ENCODE data around the gene PDE7B. TPM values are rescaled to one million over a fixed set of nuclear protein-coding genes. Genes with fewer than 3 reads are reported as not detected.

The PDE7B gene
- total RNA-seq, 1 donor from 2014 or later: 13.6 TPM

DNA sequence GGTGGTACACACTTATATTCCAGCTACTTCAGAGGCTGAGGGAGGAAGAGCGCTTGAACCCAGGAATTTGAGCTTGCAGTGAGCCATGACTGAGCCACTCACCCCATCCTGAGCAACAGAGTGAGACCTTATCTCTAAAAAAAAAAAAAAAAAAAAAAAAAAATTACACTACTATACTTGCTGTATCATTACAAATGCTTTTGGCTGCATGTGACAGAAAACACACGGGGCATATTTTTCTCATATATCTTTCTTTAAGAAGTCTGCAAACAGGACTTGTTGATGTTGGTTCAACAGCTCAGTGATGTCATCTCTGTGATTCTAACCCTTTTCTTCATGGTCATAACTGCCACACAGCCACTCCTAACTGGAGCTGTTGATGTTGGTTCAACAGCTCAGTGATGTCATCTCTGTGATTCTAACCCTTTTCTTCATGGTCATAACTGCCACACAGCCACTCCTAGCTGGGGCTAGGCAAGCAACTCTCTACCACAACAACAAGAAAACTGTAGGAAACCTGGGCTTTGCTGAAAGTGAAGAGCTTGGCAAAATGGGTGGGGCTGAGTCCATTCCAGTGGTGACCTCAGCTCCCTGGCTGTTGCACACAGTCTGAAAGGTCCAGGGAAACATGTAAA lies 378.8 kb downstream of the PDE7B start:
- no peak overlapping the region for H3K27ac ChIP-seq (ENCODE audit: low read depth, low read length)
- H3K36me3 ChIP-seq (ENCODE audit: control insufficient read depth in 3 of 3, insufficient read depth in 3 of 3, low read length in 3 of 3): no peaks in the 10 kb centered on the region
- no peak overlapping the region for H3K9ac ChIP-seq (ENCODE audit: low read depth in 1 of 3, low read length in 3 of 3)
- H3K9me3 ChIP-seq (ENCODE audit: control insufficient read depth in 3 of 3, low read length in 3 of 3): no peaks in the 10 kb centered on the region
- H3K27me3 ChIP-seq (ENCODE audit: control insufficient read depth in 3 of 3, insufficient read depth in 3 of 3, low read length in 3 of 3): no peaks in the 10 kb centered on the region
- H3K4me3 ChIP-seq (ENCODE audit: low read length in 3 of 3): no peak overlapping the region
- H3K4me1 ChIP-seq (ENCODE audit: control insufficient read depth in 3 of 3, insufficient read depth in 3 of 3, low read length in 3 of 3): peaks cover 0 to 3% (median 2%) of the 10 kb centered on the region in 3 donors

DNA sequence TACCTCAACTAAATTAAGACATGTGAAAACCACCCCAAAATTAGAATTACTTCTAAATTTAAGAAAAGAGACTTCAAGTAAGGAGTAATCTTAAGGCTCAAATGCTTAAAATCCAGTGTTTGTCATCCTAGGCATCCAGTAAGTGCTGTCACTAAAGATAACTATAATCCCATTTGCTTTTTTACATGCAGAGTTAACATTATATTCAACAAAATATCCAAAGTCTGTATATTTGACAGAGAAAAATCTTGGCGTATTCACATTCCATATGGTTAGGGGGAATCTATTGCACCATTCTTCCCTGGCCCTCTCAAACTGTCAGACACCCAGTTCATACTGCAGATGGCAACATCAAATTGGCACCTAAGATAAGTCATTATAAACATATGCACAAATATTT lies 381.2 kb downstream of the PDE7B start:
- Histone ChIP-seq H3K9ac (ENCODE audit: low read depth in 1 of 3, low read length in 3 of 3) (no peak overlapping the region), H3K9me3 (ENCODE audit: control insufficient read depth in 3 of 3, low read length in 3 of 3) (no peaks in the 10 kb centered on the region), H3K36me3 (ENCODE audit: control insufficient read depth in 3 of 3, insufficient read depth in 3 of 3, low read length in 3 of 3) (no peaks in the 10 kb centered on the region), H3K4me1 (ENCODE audit: control insufficient read depth in 3 of 3, insufficient read depth in 3 of 3, low read length in 3 of 3) (no peaks in the 10 kb centered on the region), H3K27ac (ENCODE audit: low read depth, low read length) (no peak overlapping the region), H3K4me3 (ENCODE audit: low read length in 3 of 3) (no peak overlapping the region), H3K27me3 (ENCODE audit: control insufficient read depth in 3 of 3, insufficient read depth in 3 of 3, low read length in 3 of 3) (no peaks in the 10 kb centered on the region)

DNA sequence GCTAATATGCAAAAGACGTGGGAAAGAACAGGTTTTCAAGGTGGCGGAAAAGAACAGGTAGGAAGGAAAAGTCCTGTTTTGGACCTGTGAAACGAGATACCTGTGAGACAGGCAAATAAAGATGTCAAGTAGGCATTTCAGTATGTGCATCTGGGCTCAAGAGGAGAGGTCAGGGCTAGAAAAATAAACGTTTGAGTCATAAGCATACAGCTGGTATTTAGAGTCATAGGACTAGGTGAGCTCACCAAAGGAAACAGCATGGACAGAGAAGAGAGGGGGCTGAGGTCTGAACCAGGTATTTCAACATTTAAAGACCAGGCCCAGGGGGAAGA lies 383.7 kb downstream of the PDE7B start:
- Histone ChIP-seq H3K9ac (ENCODE audit: low read depth in 1 of 3, low read length in 3 of 3) (no peak overlapping the region), H3K9me3 (ENCODE audit: control insufficient read depth in 3 of 3, low read length in 3 of 3) (no peaks in the 10 kb centered on the region), H3K27ac (ENCODE audit: low read depth, low read length) (no peak overlapping the region), H3K4me1 (ENCODE audit: control insufficient read depth in 3 of 3, insufficient read depth in 3 of 3, low read length in 3 of 3) (no peaks in the 10 kb centered on the region), H3K4me3 (ENCODE audit: low read length in 3 of 3) (no peak overlapping the region), H3K27me3 (ENCODE audit: control insufficient read depth in 3 of 3, insufficient read depth in 3 of 3, low read length in 3 of 3) (no peaks in the 10 kb centered on the region), H3K36me3 (ENCODE audit: control insufficient read depth in 3 of 3, insufficient read depth in 3 of 3, low read length in 3 of 3) (no peaks in the 10 kb centered on the region)

DNA sequence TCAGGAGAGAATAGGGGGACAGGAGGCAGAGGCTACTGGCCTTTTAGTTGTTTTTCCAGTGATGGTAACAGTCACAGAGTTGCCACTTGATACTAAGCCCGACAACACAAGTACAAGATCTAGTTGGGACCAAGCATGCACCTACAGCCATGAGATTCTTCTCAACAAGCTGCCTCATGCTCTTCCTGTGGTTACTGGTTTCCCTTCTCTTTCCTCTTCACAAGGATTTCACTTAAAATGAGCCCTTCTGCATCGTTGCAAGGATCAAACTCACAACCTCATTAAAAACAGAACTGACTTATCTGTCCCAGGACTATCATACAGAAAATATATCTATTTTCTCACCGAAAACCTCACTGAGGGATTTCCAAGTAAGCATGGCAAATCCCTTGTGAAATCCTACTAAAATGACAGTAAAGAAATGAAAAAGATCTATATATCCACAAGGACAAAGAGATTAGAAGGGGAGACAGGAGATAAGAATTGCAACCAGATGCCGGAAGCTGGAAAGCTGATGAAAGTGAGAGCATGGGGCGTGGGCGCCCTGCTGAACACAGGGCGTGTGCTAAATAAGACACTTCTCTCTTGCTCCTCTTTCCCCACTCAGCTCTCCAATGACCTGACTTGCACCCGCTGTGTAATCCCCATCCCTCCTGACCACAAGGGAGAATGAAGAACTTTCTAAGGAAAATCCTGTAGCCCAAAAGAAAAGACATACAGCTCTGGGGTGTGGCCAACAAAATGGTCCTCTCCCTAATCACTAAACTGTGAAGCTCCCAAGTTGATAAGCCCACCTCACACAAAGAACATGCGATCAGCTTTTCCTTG lies 385.2 kb downstream of the PDE7B start:
- Histone ChIP-seq H3K36me3 (ENCODE audit: control insufficient read depth in 3 of 3, insufficient read depth in 3 of 3, low read length in 3 of 3) (no peaks in the 10 kb centered on the region), H3K9me3 (ENCODE audit: control insufficient read depth in 3 of 3, low read length in 3 of 3) (no peaks in the 10 kb centered on the region), H3K27me3 (ENCODE audit: control insufficient read depth in 3 of 3, insufficient read depth in 3 of 3, low read length in 3 of 3) (no peaks in the 10 kb centered on the region), H3K4me1 (ENCODE audit: control insufficient read depth in 3 of 3, insufficient read depth in 3 of 3, low read length in 3 of 3) (no peaks in the 10 kb centered on the region), H3K9ac (ENCODE audit: low read depth in 1 of 3, low read length in 3 of 3) (no peak overlapping the region), H3K4me3 (ENCODE audit: low read length in 3 of 3) (no peak overlapping the region), H3K27ac (ENCODE audit: low read depth, low read length) (no peak overlapping the region)

DNA sequence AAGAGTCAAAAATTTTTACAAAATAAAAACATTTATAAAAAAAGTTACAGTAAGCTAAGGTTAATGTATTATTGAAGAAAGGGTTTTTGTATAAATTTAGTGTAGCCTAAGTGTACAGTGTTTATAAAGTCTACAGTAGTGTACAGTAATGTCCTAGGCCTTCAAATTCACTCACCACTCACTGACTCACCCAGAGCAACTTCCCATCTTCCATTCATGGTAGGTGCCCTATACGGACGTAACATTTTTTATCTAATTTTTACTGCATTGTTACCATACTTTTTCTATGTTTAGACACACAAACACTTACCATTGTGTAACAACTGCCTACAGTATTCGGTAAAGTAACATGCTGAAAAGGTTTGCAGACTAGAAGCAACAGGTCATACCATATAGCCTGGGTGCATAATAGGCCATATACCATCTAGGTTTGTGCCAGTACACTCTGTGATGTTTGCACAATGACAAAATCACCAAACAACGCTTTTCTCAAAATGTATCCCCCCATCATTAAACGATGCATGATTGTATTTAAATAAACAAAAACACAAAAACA lies 392.6 kb downstream of the PDE7B start:
- H3K4me1 ChIP-seq (ENCODE audit: control insufficient read depth in 3 of 3, insufficient read depth in 3 of 3, low read length in 3 of 3): no peaks in the 10 kb centered on the region
- H3K27ac ChIP-seq (ENCODE audit: low read depth, low read length): no peak overlapping the region
- no peaks in the 10 kb centered on the region for H3K36me3 ChIP-seq (ENCODE audit: control insufficient read depth in 3 of 3, insufficient read depth in 3 of 3, low read length in 3 of 3)
- H3K4me3 ChIP-seq (ENCODE audit: low read length in 3 of 3): no peak overlapping the region
- no peaks in the 10 kb centered on the region for H3K9me3 ChIP-seq (ENCODE audit: control insufficient read depth in 3 of 3, low read length in 3 of 3)
- no peak overlapping the region for H3K9ac ChIP-seq (ENCODE audit: low read depth in 1 of 3, low read length in 3 of 3)
- H3K27me3 ChIP-seq (ENCODE audit: control insufficient read depth in 3 of 3, insufficient read depth in 3 of 3, low read length in 3 of 3): no peaks in the 10 kb centered on the region
